ENCODE data around the gene NCAPD3. TPM values are rescaled to one million over a fixed set of nuclear protein-coding genes. Genes with fewer than 3 reads are reported as not detected.

Gene NCAPD3, protein sequence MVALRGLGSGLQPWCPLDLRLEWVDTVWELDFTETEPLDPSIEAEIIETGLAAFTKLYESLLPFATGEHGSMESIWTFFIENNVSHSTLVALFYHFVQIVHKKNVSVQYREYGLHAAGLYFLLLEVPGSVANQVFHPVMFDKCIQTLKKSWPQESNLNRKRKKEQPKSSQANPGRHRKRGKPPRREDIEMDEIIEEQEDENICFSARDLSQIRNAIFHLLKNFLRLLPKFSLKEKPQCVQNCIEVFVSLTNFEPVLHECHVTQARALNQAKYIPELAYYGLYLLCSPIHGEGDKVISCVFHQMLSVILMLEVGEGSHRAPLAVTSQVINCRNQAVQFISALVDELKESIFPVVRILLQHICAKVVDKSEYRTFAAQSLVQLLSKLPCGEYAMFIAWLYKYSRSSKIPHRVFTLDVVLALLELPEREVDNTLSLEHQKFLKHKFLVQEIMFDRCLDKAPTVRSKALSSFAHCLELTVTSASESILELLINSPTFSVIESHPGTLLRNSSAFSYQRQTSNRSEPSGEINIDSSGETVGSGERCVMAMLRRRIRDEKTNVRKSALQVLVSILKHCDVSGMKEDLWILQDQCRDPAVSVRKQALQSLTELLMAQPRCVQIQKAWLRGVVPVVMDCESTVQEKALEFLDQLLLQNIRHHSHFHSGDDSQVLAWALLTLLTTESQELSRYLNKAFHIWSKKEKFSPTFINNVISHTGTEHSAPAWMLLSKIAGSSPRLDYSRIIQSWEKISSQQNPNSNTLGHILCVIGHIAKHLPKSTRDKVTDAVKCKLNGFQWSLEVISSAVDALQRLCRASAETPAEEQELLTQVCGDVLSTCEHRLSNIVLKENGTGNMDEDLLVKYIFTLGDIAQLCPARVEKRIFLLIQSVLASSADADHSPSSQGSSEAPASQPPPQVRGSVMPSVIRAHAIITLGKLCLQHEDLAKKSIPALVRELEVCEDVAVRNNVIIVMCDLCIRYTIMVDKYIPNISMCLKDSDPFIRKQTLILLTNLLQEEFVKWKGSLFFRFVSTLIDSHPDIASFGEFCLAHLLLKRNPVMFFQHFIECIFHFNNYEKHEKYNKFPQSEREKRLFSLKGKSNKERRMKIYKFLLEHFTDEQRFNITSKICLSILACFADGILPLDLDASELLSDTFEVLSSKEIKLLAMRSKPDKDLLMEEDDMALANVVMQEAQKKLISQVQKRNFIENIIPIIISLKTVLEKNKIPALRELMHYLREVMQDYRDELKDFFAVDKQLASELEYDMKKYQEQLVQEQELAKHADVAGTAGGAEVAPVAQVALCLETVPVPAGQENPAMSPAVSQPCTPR (N-terminal part only)
- 17.0 TPM for polyA plus RNA-seq (2013, experiment 1 of 2)
- 17.5 TPM for polyA plus RNA-seq (2013, experiment 2 of 2)

DNA sequence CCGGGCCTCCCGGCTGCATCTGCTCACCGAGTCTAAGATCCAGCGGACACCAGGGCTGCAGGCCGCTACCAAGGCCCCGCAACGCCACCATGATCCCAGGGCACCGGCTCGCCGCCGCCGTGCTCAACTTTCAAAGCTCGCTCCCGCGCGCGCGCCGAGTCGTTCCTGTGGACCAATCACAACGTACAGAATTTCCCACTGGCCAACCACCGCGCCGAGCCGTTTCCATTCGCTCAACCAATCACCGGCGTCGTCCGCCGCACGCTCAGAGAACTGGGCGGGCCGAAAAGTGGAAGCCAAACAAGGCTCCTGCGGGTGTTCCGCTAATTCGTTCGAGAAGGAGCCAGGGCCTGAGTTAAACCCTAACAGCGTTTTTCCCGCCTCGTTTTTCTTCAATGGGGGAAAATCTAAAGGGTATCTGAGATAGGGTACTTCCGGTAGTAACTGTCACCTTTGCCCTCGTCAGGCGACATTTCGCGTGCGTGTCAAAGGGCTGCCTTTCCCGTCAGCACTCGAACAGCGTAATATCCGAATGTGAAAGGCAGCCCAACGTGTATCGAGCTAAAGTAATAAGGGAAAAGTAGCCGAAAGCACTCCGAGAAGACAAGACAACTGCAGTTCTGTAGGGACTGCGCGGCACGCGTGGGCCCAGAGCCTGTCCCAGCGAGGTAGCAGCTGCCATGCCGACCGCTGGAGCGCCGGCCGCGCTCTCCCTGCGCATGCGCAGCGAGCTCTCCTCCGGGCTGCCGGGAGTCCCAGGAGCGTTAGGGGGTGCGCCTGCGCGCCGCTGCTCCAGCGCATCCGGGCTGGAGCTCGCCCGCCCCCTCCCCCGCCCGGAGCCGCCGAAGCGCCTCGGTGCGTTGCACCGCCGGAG lies at the start of gene NCAPD3, which contains the start of gene VPS26B:
NCAPD3 (minus strand) TSS at position 132 of the 874 bp plus-strand sequence; CDS start at position 91, 41 bp downstream.
VPS26B (plus strand) TSS at position 836 of the 874 bp plus-strand sequence. CDS start 452 bp downstream, outside the sequence.
- H2AFZ ChIP-seq (ENCODE audit: low read length), result peak within 1 kb of the TSS; percentile 96
- H3K14ac ChIP-seq (ENCODE audit: low read length), result peak within 1 kb of the TSS; percentile 78
- no peak within 1 kb of the TSS for H2BK15ac ChIP-seq (ENCODE audit: low read length)
- H3K9me3 ChIP-seq (replicated peaks in 1 of 2; ENCODE audit: control insufficient read depth in 2 of 2, insufficient read depth in 1 of 2, low read depth in 1 of 2, low read length in 2 of 2), result no peaks in the 10 kb centered on the region
- H2AK5ac ChIP-seq (ENCODE audit: low read depth, low read length), result peak within 1 kb of the TSS; percentile 27
- peaks cover 2% of the 10 kb centered on the region for H3K79me1 ChIP-seq (ENCODE audit: low read depth, low read length)
- H3K36me3 ChIP-seq (replicated peaks in 1 of 2; ENCODE audit: control insufficient read depth in 2 of 2, insufficient read depth in 2 of 2, low read length in 2 of 2), result peaks cover 3 to 27% of the 10 kb centered on the region in 2 donors
- H2BK120ac ChIP-seq (ENCODE audit: low read depth, low read length), result no peak within 1 kb of the TSS
- peak; percentile 95 for DNase-seq (ENCODE audit: low spot score)
- H3K18ac ChIP-seq (ENCODE audit: low read length), result peak within 1 kb of the TSS; percentile 91
- H3K4me3 ChIP-seq (ENCODE audit: low read length in 2 of 2), result peak within 1 kb of the TSS; percentile 87 to 90
- no CpG with 5 or more reads among the region's 89 CpGs for WGBS, 2 donors (ENCODE audit: extremely low coverage in 2 of 2, insufficient read length in 2 of 2, insufficient replicate concordance in 1 of 2)
- H3K4me1 ChIP-seq (ENCODE audit: control insufficient read depth in 2 of 2, insufficient read depth in 1 of 2, low read depth in 1 of 2, low read length in 2 of 2), result peaks cover 9 to 12% of the 10 kb centered on the region in 2 donors
- peak within 1 kb of the TSS; percentile 61 for H2BK12ac ChIP-seq (ENCODE audit: low read length)
- peak within 1 kb of the TSS; percentile 89 for H3K4me2 ChIP-seq (ENCODE audit: insufficient read depth, low read length, poor library complexity, severe bottlenecking)
- no peak within 1 kb of the TSS for H3K27ac ChIP-seq (replicated peaks; ENCODE audit: low read length)
- H2BK5ac ChIP-seq (ENCODE audit: low read length), result peak within 1 kb of the TSS; percentile 45
- H3K23ac ChIP-seq (ENCODE audit: low read depth, low read length, poor library complexity), result peak within 1 kb of the TSS; percentile 86
- H3K4ac ChIP-seq (ENCODE audit: low read length), result no peak within 1 kb of the TSS
- H3K9ac ChIP-seq (ENCODE audit: low read depth, low read length, poor library complexity), result peak within 1 kb of the TSS; percentile 98
- no peak within 1 kb of the TSS for H4K91ac ChIP-seq (ENCODE audit: low read depth, low read length, poor library complexity)
- no peak within 1 kb of the TSS for H4K8ac ChIP-seq (ENCODE audit: low read depth, low read length)
- H3K27me3 ChIP-seq (ENCODE audit: control insufficient read depth in 3 of 3, insufficient read depth in 3 of 3, low read depth in 1 of 3, low read length in 3 of 3), result peaks cover 0 to 4% (median 0%) of the 10 kb centered on the region in 3 experiments

DNA sequence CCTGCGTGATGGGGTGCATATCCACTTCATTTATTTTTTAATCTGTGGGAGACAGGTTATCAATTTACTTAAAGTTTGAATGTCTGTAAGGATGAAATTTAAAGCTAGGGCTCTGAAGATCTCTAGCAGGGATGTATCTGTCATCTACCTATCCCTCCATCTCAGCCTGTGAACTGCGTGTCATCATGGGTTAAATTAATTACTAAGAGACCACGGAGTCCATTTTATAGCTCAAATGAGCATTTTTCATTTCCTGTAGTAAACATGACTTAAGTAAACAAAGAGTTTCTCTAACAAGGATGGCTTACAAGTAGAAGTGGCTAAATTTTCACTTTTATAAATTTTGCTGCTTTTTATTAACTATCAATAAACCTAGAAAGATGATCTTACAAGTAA lies 49.5 kb upstream of the NCAPD3 start:
- Histone ChIP-seq H3K9me3 (replicated peaks in 1 of 2; ENCODE audit: control insufficient read depth in 2 of 2, insufficient read depth in 1 of 2, low read depth in 1 of 2, low read length in 2 of 2) (peaks cover 0 to 10% of the 10 kb centered on the region in 2 donors), H3K4me1 (ENCODE audit: control insufficient read depth in 2 of 2, insufficient read depth in 1 of 2, low read depth in 1 of 2, low read length in 2 of 2) (peaks cover 2 to 22% of the 10 kb centered on the region in 2 donors), H3K27me3 (ENCODE audit: control insufficient read depth in 3 of 3, insufficient read depth in 3 of 3, low read depth in 1 of 3, low read length in 3 of 3) (peaks cover 25 to 70% (median 58%) of the 10 kb centered on the region in 3 experiments)

DNA sequence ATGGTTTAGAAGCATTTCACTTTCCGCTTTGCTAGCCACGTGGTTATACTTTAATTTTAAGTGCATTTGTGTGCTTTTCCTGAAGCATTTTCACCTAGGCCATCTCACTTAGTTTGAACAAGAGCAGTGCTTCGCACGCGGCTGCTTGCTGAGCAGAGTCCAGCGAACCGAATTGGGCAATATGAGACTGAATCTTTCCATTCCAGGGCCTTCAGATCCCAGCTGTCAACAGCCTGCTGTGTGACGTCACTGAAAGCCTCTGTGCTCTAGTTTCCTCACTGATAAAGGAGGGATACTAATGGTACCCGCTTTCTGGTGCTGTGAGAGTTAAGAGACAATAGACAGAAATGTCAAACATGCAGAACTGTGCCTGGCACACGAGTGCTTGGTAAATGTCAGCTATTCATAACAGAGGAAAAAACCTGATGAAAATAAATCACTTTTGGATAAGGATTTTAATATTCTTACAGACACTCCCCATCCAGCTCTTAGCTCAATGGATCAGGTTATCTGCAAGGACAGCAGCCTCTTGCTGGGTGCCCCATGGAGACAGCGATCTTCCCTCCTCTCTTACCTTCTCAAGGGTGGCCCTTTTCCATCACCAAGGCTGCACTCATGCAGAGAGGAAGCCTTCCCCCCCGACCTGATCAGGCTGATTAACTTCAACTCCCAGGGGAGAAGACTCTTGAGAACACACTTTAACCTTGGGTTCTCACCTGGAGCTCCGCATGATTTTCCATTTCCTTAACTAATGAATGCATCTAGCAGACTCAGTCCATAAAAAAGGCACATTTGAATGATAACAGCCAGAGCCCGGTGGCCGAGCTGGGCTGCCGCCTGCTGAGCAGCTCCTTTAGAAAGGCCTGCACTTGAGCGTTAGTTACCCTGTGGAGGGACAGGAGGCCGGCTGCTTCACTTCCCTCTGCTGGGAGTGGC lies 48.9 kb upstream of the NCAPD3 start:
- no peak overlapping the region for H2BK12ac ChIP-seq (ENCODE audit: low read length)
- no peak overlapping the region for H2AFZ ChIP-seq (ENCODE audit: low read length)
- H3K9ac ChIP-seq (ENCODE audit: low read depth, low read length, poor library complexity), result no peak overlapping the region
- no peak overlapping the region for H2AK5ac ChIP-seq (ENCODE audit: low read depth, low read length)
- peaks cover 0 to 3% of the 10 kb centered on the region in 2 donors for H3K9me3 ChIP-seq (replicated peaks in 1 of 2; ENCODE audit: control insufficient read depth in 2 of 2, insufficient read depth in 1 of 2, low read depth in 1 of 2, low read length in 2 of 2)
- no peak overlapping the region for H3K18ac ChIP-seq (ENCODE audit: low read length)
- no peak overlapping the region for H3K14ac ChIP-seq (ENCODE audit: low read length)
- H3K4me2 ChIP-seq (ENCODE audit: insufficient read depth, low read length, poor library complexity, severe bottlenecking), result no peak overlapping the region
- H2BK5ac ChIP-seq (ENCODE audit: low read length), result no peak overlapping the region
- no peak for DNase-seq (ENCODE audit: low spot score)
- H2BK120ac ChIP-seq (ENCODE audit: low read depth, low read length), result no peak overlapping the region
- H3K4me1 ChIP-seq (ENCODE audit: control insufficient read depth in 2 of 2, insufficient read depth in 1 of 2, low read depth in 1 of 2, low read length in 2 of 2), result peaks cover 5 to 22% of the 10 kb centered on the region in 2 donors
- no peak overlapping the region for H3K27ac ChIP-seq (replicated peaks; ENCODE audit: low read length)
- H4K91ac ChIP-seq (ENCODE audit: low read depth, low read length, poor library complexity), result no peak overlapping the region
- peaks cover 21 to 63% (median 51%) of the 10 kb centered on the region in 3 experiments for H3K27me3 ChIP-seq (ENCODE audit: control insufficient read depth in 3 of 3, insufficient read depth in 3 of 3, low read depth in 1 of 3, low read length in 3 of 3)
- no peak overlapping the region for H3K23ac ChIP-seq (ENCODE audit: low read depth, low read length, poor library complexity)
- no CpG with 5 or more reads among the region's 18 CpGs for WGBS, 2 donors (ENCODE audit: extremely low coverage in 2 of 2, insufficient read length in 2 of 2, insufficient replicate concordance in 1 of 2)
- no peak overlapping the region for H3K4me3 ChIP-seq (ENCODE audit: low read length in 2 of 2)
- H3K79me1 ChIP-seq (ENCODE audit: low read depth, low read length), result no peaks in the 10 kb centered on the region
- H3K36me3 ChIP-seq (replicated peaks in 1 of 2; ENCODE audit: control insufficient read depth in 2 of 2, insufficient read depth in 2 of 2, low read length in 2 of 2), result no peaks in the 10 kb centered on the region
- H2BK15ac ChIP-seq (ENCODE audit: low read length), result no peak overlapping the region
- H3K4ac ChIP-seq (ENCODE audit: low read length), result no peak overlapping the region
- no peak overlapping the region for H4K8ac ChIP-seq (ENCODE audit: low read depth, low read length)

More for the DNA sequence above, 49.5 kb upstream of the NCAPD3 start:
- WGBS, 2 donors (ENCODE audit: extremely low coverage in 2 of 2, insufficient read length in 2 of 2, insufficient replicate concordance in 1 of 2), result no CpG with 5 or more reads among the region's 3 CpGs
- no peak overlapping the region for H4K91ac ChIP-seq (ENCODE audit: low read depth, low read length, poor library complexity)
- no peaks in the 10 kb centered on the region for H3K79me1 ChIP-seq (ENCODE audit: low read depth, low read length)
- H3K4me2 ChIP-seq (ENCODE audit: insufficient read depth, low read length, poor library complexity, severe bottlenecking), result no peak overlapping the region
- no peak overlapping the region for H2BK15ac ChIP-seq (ENCODE audit: low read length)
- no peak overlapping the region for H2BK5ac ChIP-seq (ENCODE audit: low read length)
- H3K9ac ChIP-seq (ENCODE audit: low read depth, low read length, poor library complexity), result no peak overlapping the region
- H3K23ac ChIP-seq (ENCODE audit: low read depth, low read length, poor library complexity), result no peak overlapping the region
- no peak overlapping the region for H2AK5ac ChIP-seq (ENCODE audit: low read depth, low read length)
- no peak overlapping the region for H3K4me3 ChIP-seq (ENCODE audit: low read length in 2 of 2)
- no peaks in the 10 kb centered on the region for H3K36me3 ChIP-seq (replicated peaks in 1 of 2; ENCODE audit: control insufficient read depth in 2 of 2, insufficient read depth in 2 of 2, low read length in 2 of 2)
- no peak overlapping the region for H3K4ac ChIP-seq (ENCODE audit: low read length)
- H3K14ac ChIP-seq (ENCODE audit: low read length), result no peak overlapping the region
- H2BK120ac ChIP-seq (ENCODE audit: low read depth, low read length), result no peak overlapping the region
- H3K18ac ChIP-seq (ENCODE audit: low read length), result no peak overlapping the region
- H3K27ac ChIP-seq (replicated peaks; ENCODE audit: low read length), result no peak overlapping the region
- H4K8ac ChIP-seq (ENCODE audit: low read depth, low read length), result no peak overlapping the region
- H2BK12ac ChIP-seq (ENCODE audit: low read length), result no peak overlapping the region
- no peak for DNase-seq (ENCODE audit: low spot score)
- H2AFZ ChIP-seq (ENCODE audit: low read length), result no peak overlapping the region

Measured in neuronal stem cell (in vitro differentiated cells).